HK-2 (cell line): ENCODE measurements around the gene RNF224.

ENCODE experiments used
- DNase-seq: peaks from one replicate; pipeline ENCODE4 v3.0.0-alpha.2; 2018; ENCODE audit not compliant: unreplicated experiment

Gene RNF224

GRCh38 chr9:137273611-137274320 lies 46.5 kb downstream of the RNF224 start:
- DNase-seq: no peak

- DNase-seq: no peak
Observed at GRCh38 chr9:137275203-137275587, 47.9 kb downstream of the RNF224 start.

- no peak for DNase-seq
Observed at GRCh38 chr9:137275588-137276472, 48.5 kb downstream of the RNF224 start.

- DNase-seq: peak; percentile 76
Observed at GRCh38 chr9:137276473-137277328, 49.4 kb downstream of the RNF224 start.

GRCh38 chr9:137277329-137278041 lies 50.2 kb downstream of the RNF224 start, which contains the start of gene TOR4A:
Gene TOR4A, plus strand, starts transcription at chr9:137277726. Its CDS starts 964 bp downstream, at chr9:137278690.
- peak; percentile 97 for DNase-seq

- peak; percentile 46 for DNase-seq
Observed at GRCh38 chr9:137278061-137278701, 50.9 kb downstream of the RNF224 start.
